Liver (tissue), 9 donors: ENCODE measurements around the gene SLC17A4. TPM values are rescaled to one million over a fixed set of nuclear protein-coding genes. Genes with fewer than 3 reads are reported as not detected.

Source experiments
- DNase-seq: peaks from one replicate; pipeline ENCODE4 v3.0.0-alpha.2; 2017; ENCODE audit warnings: low spot score
- H3K27ac ChIP-seq, 2 donors: one replicate each; pipeline ENCODE4 v1.7.0; 2013; ENCODE audit warnings: inconsistent platforms in 2 of 2, low read length in 2 of 2, control low read depth in 1 of 2, low read depth in 1 of 2, mild to moderate bottlenecking in 1 of 2
- H3K27me3 ChIP-seq, 4 donors: one replicate each; pipeline versions ENCODE4 v1.6.1 to v1.7.0; 2013; ENCODE audit warnings: low read length in 3 of 4, inconsistent platforms in 1 of 4, mild to moderate bottlenecking in 1 of 4, moderate library complexity in 1 of 4; ENCODE audit not compliant: control insufficient read depth in 4 of 4, insufficient read depth in 4 of 4
- H3K36me3 ChIP-seq, 4 donors: one replicate each; pipeline versions ENCODE4 v1.6.1 to v1.7.0; 2013; ENCODE audit warnings: low read length in 3 of 4, mild to moderate bottlenecking in 3 of 4, low read depth in 1 of 4, moderate library complexity in 1 of 4; ENCODE audit not compliant: control insufficient read depth in 4 of 4, insufficient read depth in 3 of 4
- H3K4me1 ChIP-seq, 4 donors: one replicate each; pipeline versions ENCODE4 v1.6.1 to v1.7.0; 2013; ENCODE audit warnings: low read length in 3 of 4, mild to moderate bottlenecking in 3 of 4, moderate library complexity in 1 of 4; ENCODE audit not compliant: control insufficient read depth in 4 of 4, insufficient read depth in 4 of 4
- H3K4me3 ChIP-seq, 3 donors: one replicate each; pipeline versions ENCODE4 v1.6.1 to v1.7.0; 2013; ENCODE audit warnings: low read length in 3 of 3, control low read depth in 1 of 3, low read depth in 1 of 3, mild to moderate bottlenecking in 1 of 3
- H3K9ac ChIP-seq, 2 donors: one replicate each; pipeline ENCODE4 v1.7.0; 2013; ENCODE audit warnings: low read length in 2 of 2, mild to moderate bottlenecking in 2 of 2, moderate library complexity in 2 of 2, control low read depth in 1 of 2, low read depth in 1 of 2
- H3K9me3 ChIP-seq, 4 donors: one replicate each; pipeline versions ENCODE4 v1.6.1 to v1.7.0; 2013; ENCODE audit warnings: low read length in 3 of 4; ENCODE audit not compliant: control insufficient read depth in 4 of 4
- EGR1 ChIP-seq, 2 donors: IDR thresholded peaks; 2 replicates each; pipeline ENCODE4 v1.6.1; 2016 to 2018; ENCODE audit warnings: antibody characterized with exemption in 2 of 2, low read depth in 2 of 2
- FOXA1 ChIP-seq: IDR thresholded peaks from 2 replicates; pipeline ENCODE4 v1.6.1; 2016; ENCODE audit warnings: antibody characterized with exemption
- FOXA2 ChIP-seq: IDR thresholded peaks from 2 replicates; pipeline ENCODE4 v1.6.1; 2016; ENCODE audit warnings: antibody characterized with exemption
- GABPA ChIP-seq, 2 donors: IDR thresholded peaks in 1 of 2; conservative IDR thresholded peaks in 1 of 2; 2 replicates each; pipeline ENCODE4 v1.6.1; 2016; ENCODE audit warnings: antibody characterized with exemption in 2 of 2, mild to moderate bottlenecking in 1 of 2, moderate library complexity in 1 of 2
- HNF4A ChIP-seq, 2 donors: conservative IDR thresholded peaks; 2 replicates each; pipeline ENCODE4 v1.6.1; 2016; ENCODE audit warnings: antibody characterized with exemption in 2 of 2, mild to moderate bottlenecking in 2 of 2
- HNF4G ChIP-seq: IDR thresholded peaks from 2 replicates; pipeline ENCODE4 v1.6.1; 2016; ENCODE audit warnings: antibody characterized with exemption
- JUND ChIP-seq, 2 donors: IDR thresholded peaks; 2 replicates each; pipeline ENCODE4 v1.6.1; 2016; ENCODE audit warnings: antibody characterized with exemption in 2 of 2
- NR2F2 ChIP-seq: IDR thresholded peaks from 2 replicates; pipeline ENCODE4 v1.6.1; 2016; ENCODE audit warnings: antibody characterized with exemption
- RAD21 ChIP-seq, 2 donors: IDR thresholded peaks; 2 replicates each; pipeline ENCODE4 v1.6.1; 2016; ENCODE audit warnings: antibody characterized with exemption in 2 of 2, mild to moderate bottlenecking in 2 of 2
- RXRA ChIP-seq, 2 donors: IDR thresholded peaks; 2 replicates each; pipeline ENCODE4 v1.6.1; 2017 to 2018; ENCODE audit warnings: antibody characterized with exemption in 2 of 2, mild to moderate bottlenecking in 1 of 2
- SP1 ChIP-seq: IDR thresholded peaks from 2 replicates; pipeline ENCODE4 v1.6.1; 2018; ENCODE audit warnings: antibody characterized with exemption, mild to moderate bottlenecking
- TAF1 ChIP-seq: conservative IDR thresholded peaks from 2 replicates; pipeline ENCODE4 v1.6.1; 2016; ENCODE audit warnings: antibody characterized with exemption, mild to moderate bottlenecking
- YY1 ChIP-seq: IDR thresholded peaks from 2 replicates; pipeline ENCODE4 v1.6.1; 2016; ENCODE audit warnings: antibody characterized with exemption, mild to moderate bottlenecking
- WGBS: extraction: QIAGEN DNeasy Blood & Tissue Kit; methylation state at CpG from one replicate; pipeline ENCODE4 v1.1.7; 2013; 5-methylcytosine and 5-hydroxymethylcytosine counted together
- polyA plus RNA-seq, 2 donors: library from polyadenylated mRNA; stranded (reverse) in 1 of 2; unstranded in 1 of 2; fragments of 200-250 nt in 1 of 2; fragments of >200 nt in 1 of 2; fragmentation: Nextera tagmentation in 1 of 2; extraction: Ambion mirVana in 1 of 2; gene quantifications; one replicate each; pipeline versions ENCODE4 v1.2.1 to v1.2.3, GENCODE V29; 2013 to 2015
- total RNA-seq, 2 donors: library from RNA; depleted of rRNA; stranded (reverse); fragments of >200 nt; gene quantifications; one replicate each; pipeline ENCODE4 v1.2.3, GENCODE V29; 2014
- TF ChIP-seq, protein P1 (sequence below): fragments of 150-350 bp; IDR thresholded peaks from 2 replicates; pipeline ENCODE4 v1.5.1; 2017; ENCODE audit warnings: improper control_type of control experiment, low read depth, low read length; ENCODE audit not compliant: missing input control
- TF ChIP-seq, protein P2 (sequence below): IDR thresholded peaks from 2 replicates; pipeline ENCODE4 v1.6.1; 2016; ENCODE audit warnings: antibody characterized with exemption
- TF ChIP-seq, protein P3 (sequence below): IDR thresholded peaks from 2 replicates; pipeline ENCODE4 v1.6.1; 2016; ENCODE audit warnings: antibody characterized with exemption
- TF ChIP-seq, protein P4 (sequence below): IDR thresholded peaks from 2 replicates; pipeline ENCODE4 v1.6.1; 2016; ENCODE audit warnings: antibody characterized with exemption
- TF ChIP-seq, protein P5 (sequence below): IDR thresholded peaks from 2 replicates; pipeline ENCODE4 v1.6.1; 2016; ENCODE audit warnings: antibody characterized with exemption, mild to moderate bottlenecking
- donor health status: healthy.
- donor health status: healthy.
- donor health status: healthy.
- donor health status: healthy.
- donor health status: healthy.

SLC17A4 gene
- total and polyA plus RNA-seq, 4 donors: 4.4 to 27.3 (median 8.4) TPM

DNA sequence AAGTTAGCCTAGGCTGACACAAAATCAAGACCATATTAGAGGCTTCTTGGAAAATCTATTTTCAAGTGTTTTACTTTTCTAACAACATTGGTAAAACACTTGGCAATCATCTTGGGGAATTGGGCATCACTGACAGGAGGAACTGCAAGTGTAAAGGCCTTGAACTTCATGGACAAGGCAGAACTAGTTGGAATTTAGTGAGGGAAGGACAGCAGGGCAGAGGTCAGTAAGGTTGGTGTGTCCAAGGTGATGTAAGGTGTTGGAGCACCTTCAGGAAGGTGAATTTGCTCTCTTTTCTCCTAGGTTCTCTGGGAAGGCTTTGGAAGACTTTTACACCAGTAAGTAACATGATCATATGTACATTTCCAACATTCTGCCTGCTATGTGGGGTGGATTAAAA lies 1.5 kb upstream of the SLC17A4 start:
- TF ChIP-seq HNF4A (conservative IDR thresholded peaks at IDR 0.05) (peak in 1 of 2 donors; percentile 12), HNF4G (no peak)
- Histone ChIP-seq H3K9ac (no peak overlapping the region), H3K4me3 (no peak overlapping the region), H3K9me3 (no peaks in the 10 kb centered on the region), H3K36me3 (no peaks in the 10 kb centered on the region), H3K27me3 (no peaks in the 10 kb centered on the region), H3K27ac (no peak overlapping the region), H3K4me1 (peaks cover 6 to 40% (median 27%) of the 10 kb centered on the region in 4 donors)
- DNase-seq: no peak

DNA sequence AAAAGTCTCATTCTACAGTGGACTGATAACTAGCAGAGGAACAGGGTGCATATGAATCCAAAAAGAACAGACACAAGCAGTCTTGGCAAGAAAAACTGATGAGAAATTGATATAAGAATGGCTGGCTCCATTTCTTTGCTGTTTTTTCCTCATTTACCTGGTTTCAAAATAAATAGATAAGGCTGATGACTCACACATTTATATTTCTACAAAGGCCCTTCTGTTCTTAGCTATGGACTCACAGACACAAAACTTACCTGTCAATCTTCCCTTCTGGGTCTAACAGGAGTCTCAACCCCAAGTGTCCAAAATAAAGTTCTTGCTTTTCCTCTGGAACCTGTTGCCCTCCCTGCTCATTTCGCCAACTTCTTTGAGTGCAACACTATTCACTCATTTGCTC lies 941 bp downstream of the SLC17A4 start:
- no peak for TF ChIP-seq TAF1
- no peak for TF ChIP-seq FOXA1
- TF ChIP-seq RXRA (IDR thresholded peaks at IDR 0.05): no peak
- peak; percentile 2 for TF ChIP-seq YY1
- TF ChIP-seq JUND (IDR thresholded peaks at IDR 0.05): peak in 1 of 2 donors; percentile 62
- no peak for TF ChIP-seq RAD21 (IDR thresholded peaks at IDR 0.05)
- DNase-seq: no peak
- H3K4me3 ChIP-seq: peak overlapping the region; percentile 54 to 69 (median 68)
- H3K9me3 ChIP-seq: no peaks in the 10 kb centered on the region
- H3K36me3 ChIP-seq: no peaks in the 10 kb centered on the region
- H3K27ac ChIP-seq: peak overlapping the region; percentile 74 to 83
- 31% methylated on average over 1 of the region's 1 CpG for WGBS
- no peaks in the 10 kb centered on the region for H3K27me3 ChIP-seq
- peak overlapping the region in 1 of 2 donors; percentile 68 for H3K9ac ChIP-seq
- peaks cover 6 to 40% (median 29%) of the 10 kb centered on the region in 4 donors for H3K4me1 ChIP-seq

DNA sequence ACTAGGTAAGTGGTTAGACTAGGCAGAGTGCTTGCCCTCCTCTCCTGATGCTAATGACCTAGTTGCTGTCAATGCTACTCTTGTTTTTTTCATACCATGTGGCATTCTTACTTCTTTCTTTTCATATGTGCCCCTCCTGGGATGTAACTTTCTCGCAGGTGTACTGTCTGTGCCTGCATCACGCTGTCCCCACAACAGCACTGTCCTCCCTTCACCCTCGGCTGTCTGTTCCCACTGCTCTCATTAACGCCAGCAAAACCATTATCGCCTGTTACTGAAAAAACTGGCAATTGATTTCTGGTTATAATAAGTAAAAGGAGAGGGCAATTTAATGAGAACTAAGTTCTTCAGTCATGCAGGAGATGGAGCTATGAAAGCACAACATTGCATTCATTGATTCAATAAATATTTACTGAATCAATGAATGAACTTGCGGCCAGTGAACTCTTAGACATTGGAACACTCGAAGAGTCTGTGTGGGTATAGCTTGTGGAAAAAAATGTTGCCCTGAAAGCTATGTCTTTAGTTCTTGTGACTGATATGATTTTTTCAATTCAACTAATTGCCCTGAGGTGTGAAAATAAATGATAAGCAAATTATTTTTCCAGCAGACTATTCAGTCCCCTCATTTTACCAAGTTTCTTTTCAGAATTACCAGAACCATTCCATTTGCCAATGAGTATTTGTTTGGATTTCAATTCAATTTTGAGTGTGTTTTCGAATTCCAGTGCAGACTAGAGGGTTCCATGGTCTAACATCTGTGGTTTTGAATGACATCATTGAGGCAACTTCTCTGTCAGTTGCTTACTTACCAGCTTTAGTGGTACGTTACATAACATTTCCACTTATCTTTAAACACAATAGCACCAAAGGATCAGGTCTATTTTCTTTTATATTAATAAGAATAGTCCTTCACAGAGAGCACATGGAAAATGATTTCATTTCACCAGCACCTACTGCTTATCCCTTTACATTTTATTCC lies 2.1 kb downstream of the SLC17A4 start:
- Histone ChIP-seq H3K9ac (peak overlapping the region in 1 of 2 donors; percentile 34), H3K36me3 (no peaks in the 10 kb centered on the region), H3K4me1 (peaks cover 6 to 40% (median 29%) of the 10 kb centered on the region in 4 donors), H3K27ac (peak overlapping the region; percentile 74 to 83), H3K27me3 (no peaks in the 10 kb centered on the region), H3K9me3 (no peaks in the 10 kb centered on the region), H3K4me3 (peak overlapping the region; percentile 54 to 69 (median 68))
- 30% methylated on average over 9 of the region's 9 CpGs for WGBS
- DNase-seq: no peak
- peak; percentile 47 for TF ChIP-seq TAF1
- TF ChIP-seq, protein P1, sequence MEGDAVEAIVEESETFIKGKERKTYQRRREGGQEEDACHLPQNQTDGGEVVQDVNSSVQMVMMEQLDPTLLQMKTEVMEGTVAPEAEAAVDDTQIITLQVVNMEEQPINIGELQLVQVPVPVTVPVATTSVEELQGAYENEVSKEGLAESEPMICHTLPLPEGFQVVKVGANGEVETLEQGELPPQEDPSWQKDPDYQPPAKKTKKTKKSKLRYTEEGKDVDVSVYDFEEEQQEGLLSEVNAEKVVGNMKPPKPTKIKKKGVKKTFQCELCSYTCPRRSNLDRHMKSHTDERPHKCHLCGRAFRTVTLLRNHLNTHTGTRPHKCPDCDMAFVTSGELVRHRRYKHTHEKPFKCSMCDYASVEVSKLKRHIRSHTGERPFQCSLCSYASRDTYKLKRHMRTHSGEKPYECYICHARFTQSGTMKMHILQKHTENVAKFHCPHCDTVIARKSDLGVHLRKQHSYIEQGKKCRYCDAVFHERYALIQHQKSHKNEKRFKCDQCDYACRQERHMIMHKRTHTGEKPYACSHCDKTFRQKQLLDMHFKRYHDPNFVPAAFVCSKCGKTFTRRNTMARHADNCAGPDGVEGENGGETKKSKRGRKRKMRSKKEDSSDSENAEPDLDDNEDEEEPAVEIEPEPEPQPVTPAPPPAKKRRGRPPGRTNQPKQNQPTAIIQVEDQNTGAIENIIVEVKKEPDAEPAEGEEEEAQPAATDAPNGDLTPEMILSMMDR: no peak
- peak; percentile 68 to 88 for TF ChIP-seq JUND (IDR thresholded peaks at IDR 0.05)
- TF ChIP-seq, protein P2, sequence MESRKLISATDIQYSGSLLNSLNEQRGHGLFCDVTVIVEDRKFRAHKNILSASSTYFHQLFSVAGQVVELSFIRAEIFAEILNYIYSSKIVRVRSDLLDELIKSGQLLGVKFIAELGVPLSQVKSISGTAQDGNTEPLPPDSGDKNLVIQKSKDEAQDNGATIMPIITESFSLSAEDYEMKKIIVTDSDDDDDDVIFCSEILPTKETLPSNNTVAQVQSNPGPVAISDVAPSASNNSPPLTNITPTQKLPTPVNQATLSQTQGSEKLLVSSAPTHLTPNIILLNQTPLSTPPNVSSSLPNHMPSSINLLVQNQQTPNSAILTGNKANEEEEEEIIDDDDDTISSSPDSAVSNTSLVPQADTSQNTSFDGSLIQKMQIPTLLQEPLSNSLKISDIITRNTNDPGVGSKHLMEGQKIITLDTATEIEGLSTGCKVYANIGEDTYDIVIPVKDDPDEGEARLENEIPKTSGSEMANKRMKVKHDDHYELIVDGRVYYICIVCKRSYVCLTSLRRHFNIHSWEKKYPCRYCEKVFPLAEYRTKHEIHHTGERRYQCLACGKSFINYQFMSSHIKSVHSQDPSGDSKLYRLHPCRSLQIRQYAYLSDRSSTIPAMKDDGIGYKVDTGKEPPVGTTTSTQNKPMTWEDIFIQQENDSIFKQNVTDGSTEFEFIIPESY: peak; percentile 62
- TF ChIP-seq, protein P3, sequence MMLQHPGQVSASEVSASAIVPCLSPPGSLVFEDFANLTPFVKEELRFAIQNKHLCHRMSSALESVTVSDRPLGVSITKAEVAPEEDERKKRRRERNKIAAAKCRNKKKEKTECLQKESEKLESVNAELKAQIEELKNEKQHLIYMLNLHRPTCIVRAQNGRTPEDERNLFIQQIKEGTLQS: no peak
- no peak for TF ChIP-seq EGR1 (IDR thresholded peaks at IDR 0.05; ENCODE audit: low read depth in 2 of 2)
- TF ChIP-seq RXRA (IDR thresholded peaks at IDR 0.05): peak; percentile 100
- TF ChIP-seq, protein P4, sequence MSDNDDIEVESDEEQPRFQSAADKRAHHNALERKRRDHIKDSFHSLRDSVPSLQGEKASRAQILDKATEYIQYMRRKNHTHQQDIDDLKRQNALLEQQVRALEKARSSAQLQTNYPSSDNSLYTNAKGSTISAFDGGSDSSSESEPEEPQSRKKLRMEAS: peak; percentile 52
- TF ChIP-seq HNF4G: peak; percentile 71
- TF ChIP-seq FOXA1: peak; percentile 84
- peak; percentile 57 for TF ChIP-seq YY1
- TF ChIP-seq, protein P5, sequence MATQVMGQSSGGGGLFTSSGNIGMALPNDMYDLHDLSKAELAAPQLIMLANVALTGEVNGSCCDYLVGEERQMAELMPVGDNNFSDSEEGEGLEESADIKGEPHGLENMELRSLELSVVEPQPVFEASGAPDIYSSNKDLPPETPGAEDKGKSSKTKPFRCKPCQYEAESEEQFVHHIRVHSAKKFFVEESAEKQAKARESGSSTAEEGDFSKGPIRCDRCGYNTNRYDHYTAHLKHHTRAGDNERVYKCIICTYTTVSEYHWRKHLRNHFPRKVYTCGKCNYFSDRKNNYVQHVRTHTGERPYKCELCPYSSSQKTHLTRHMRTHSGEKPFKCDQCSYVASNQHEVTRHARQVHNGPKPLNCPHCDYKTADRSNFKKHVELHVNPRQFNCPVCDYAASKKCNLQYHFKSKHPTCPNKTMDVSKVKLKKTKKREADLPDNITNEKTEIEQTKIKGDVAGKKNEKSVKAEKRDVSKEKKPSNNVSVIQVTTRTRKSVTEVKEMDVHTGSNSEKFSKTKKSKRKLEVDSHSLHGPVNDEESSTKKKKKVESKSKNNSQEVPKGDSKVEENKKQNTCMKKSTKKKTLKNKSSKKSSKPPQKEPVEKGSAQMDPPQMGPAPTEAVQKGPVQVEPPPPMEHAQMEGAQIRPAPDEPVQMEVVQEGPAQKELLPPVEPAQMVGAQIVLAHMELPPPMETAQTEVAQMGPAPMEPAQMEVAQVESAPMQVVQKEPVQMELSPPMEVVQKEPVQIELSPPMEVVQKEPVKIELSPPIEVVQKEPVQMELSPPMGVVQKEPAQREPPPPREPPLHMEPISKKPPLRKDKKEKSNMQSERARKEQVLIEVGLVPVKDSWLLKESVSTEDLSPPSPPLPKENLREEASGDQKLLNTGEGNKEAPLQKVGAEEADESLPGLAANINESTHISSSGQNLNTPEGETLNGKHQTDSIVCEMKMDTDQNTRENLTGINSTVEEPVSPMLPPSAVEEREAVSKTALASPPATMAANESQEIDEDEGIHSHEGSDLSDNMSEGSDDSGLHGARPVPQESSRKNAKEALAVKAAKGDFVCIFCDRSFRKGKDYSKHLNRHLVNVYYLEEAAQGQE: peak; percentile 83
- TF ChIP-seq SP1: peak; percentile 91
- TF ChIP-seq FOXA2: peak; percentile 76
- TF ChIP-seq RAD21 (IDR thresholded peaks at IDR 0.05): peak; percentile 56 to 58
- TF ChIP-seq GABPA (IDR thresholded peaks at IDR 0.05 in 1 of 2, conservative IDR thresholded peaks at IDR 0.05 in 1 of 2): no peak
- TF ChIP-seq HNF4A (conservative IDR thresholded peaks at IDR 0.05): peak; percentile 88
- peak; percentile 21 for TF ChIP-seq NR2F2
